GM21576 (cell line): Measurements from ENCODE around the gene FZD10.

Source experiments
- ATAC-seq: cut with Tn5 transposase; IDR thresholded peaks from one replicate; pipeline ENCODE4 v1.9.1; 2021; ENCODE audit warnings: mild to moderate bottlenecking, moderate library complexity; ENCODE audit not compliant: unreplicated experiment

The FZD10 gene, protein sequence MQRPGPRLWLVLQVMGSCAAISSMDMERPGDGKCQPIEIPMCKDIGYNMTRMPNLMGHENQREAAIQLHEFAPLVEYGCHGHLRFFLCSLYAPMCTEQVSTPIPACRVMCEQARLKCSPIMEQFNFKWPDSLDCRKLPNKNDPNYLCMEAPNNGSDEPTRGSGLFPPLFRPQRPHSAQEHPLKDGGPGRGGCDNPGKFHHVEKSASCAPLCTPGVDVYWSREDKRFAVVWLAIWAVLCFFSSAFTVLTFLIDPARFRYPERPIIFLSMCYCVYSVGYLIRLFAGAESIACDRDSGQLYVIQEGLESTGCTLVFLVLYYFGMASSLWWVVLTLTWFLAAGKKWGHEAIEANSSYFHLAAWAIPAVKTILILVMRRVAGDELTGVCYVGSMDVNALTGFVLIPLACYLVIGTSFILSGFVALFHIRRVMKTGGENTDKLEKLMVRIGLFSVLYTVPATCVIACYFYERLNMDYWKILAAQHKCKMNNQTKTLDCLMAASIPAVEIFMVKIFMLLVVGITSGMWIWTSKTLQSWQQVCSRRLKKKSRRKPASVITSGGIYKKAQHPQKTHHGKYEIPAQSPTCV

DNA sequence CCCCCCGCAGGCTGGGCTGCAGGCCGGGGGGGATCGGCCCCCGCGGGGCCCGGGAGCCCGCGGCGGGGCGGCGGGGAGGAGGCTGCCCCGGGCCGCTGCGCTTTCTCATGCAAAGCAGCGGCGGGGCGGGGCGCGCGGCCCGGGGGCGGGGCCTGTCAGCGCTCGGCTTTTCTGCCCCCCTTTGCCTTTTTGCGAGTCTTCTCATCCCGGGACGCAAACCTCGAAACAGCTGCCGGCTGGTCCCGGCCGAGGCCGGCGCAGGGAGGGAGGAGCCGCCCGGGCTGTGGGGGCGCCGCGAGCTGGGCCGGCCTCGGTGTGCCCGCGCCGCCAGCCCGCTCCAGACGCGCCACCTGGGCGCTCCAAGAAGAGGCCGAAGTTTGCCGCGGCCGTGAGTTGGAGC is at the start of gene FZD10:
FZD10 (plus strand) TSS at position 198 of the 400 bp plus-strand sequence. CDS start 479 bp downstream, outside the sequence.
- ATAC-seq = no peak

- no peak for ATAC-seq
These were observed 47.3 kb upstream of the FZD10 start for GRCh38 chr12:130114952-130115351.

DNA sequence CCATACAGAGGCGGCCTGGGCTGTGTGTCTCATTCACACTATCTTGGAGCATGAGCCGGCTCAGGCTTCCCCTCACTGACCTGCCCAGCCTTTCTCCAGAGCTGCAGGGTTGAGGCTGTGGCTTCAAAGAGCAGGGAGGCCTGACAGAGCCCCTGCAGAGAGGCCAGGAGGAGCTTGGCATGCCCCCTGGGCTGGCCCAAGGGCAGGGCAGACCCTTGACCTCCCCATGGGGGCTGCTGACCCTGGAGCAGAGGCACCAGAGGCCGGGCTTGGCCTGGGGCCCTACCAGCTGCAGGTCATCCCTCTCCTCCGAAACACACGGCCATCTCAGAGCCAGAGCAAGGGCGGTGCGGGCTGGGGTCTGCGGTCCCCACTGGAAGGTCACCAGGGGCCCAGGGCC is 46.6 kb upstream of the FZD10 start:
- no peak for ATAC-seq

GRCh38 chr12:130116791-130117190 is 45.5 kb upstream of the FZD10 start:
- ATAC-seq = no peak

GRCh38 chr12:130117233-130117632 is 45.0 kb upstream of the FZD10 start:
- ATAC-seq = no peak

DNA sequence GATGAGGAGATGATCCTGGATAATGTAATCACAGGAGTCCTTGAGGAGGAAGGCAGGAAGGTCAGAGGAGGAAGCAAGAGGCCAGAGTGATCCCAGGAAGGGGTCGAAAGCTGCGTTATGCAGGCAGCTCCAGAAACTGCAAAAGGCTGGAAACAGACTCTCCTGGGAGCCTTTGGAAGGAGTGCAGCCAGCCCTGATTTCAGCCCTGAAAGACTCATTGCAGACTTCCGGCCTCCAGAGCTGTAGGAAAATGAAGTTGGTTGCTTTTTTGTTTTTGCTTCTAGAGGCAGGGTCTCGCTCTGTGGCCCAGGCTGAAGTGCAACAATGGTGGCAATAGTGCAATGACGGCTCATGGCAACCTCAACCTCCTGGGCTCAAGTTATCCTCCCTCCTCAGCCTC is 44.6 kb upstream of the FZD10 start:
- ATAC-seq = no peak

DNA sequence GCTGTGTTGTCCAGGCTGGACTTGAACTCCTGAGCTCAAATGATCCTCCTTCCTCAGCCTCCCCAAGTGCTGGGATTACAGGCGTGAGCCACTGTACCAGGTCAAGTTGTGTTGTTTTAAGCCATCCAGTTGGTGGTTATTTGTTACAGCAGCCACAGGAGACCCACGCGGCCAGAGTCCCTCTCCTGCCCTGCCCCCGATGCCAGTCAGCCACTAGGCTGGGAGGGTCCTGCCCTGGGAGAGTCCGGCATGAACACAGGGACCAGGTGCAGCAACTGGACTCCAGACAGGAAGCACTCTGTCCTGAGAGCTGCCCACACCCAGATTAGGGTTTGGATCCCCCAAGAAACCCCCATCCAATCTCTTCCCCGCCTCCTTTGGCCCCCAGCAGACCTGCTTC is 44.1 kb upstream of the FZD10 start:
- ATAC-seq = no peak

- ATAC-seq = no peak
These were observed 42.9 kb upstream of the FZD10 start for GRCh38 chr12:130119241-130119861.

GRCh38 chr12:130120012-130120805 is 42.1 kb upstream of the FZD10 start:
- no peak for ATAC-seq

DNA sequence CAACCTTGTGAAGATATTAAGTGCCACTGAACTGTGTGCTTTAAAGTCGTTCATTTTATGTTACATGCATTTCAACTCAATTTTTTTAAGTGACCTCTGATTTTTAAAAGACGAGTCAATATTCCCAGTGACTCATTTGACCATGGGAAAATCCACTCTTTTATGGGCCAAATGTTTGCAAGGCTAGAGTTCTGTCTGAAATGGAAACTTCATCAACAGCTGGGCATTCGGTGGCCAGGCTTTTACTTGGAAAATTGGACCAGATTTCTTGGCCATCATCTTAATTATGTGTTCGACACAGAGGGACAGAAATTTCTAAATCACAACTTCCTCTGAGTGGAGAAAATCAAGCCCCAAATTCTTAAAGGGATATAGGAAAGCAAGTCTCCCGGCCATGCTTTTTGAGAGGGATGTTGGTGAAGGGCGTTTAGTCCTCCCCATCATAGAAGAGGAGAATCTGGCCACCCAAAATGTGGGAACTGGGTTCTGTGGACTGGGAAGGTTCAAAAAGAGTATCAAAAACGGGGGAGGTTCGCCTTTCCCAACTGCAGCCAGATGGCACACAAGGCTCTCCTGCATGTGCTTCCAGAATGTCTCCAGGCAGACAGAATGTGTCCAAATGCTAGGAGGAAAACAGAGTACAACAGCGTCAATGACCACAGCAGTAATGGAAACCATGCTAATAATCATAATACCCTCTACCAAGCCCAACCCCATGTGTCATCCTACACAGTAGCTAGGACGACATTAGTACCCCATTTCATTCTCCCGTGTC is 40.9 kb upstream of the FZD10 start:
- no peak for ATAC-seq

- ATAC-seq = no peak
These were observed 39.9 kb upstream of the FZD10 start for GRCh38 chr12:130122356-130122755.

DNA sequence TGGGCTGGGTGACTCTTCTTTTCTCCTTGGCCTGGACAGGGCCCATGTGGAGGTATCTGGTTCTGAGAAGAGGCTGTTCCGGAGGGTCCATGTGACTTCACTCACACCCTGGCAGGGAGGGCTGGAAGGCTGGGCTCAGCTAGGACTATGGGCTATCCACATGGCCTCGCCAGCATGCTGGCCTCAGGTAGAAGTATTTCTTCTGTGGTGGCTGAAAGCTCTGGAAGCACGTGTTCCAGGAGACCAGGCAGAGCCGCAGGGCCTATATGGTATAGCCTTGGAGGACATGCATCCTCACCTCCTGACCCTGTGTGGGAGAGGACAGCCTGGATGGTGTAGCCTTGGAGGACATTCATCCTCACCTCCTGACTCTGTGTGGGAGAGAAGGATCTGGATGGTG is 38.2 kb upstream of the FZD10 start:
- no peak for ATAC-seq

DNA sequence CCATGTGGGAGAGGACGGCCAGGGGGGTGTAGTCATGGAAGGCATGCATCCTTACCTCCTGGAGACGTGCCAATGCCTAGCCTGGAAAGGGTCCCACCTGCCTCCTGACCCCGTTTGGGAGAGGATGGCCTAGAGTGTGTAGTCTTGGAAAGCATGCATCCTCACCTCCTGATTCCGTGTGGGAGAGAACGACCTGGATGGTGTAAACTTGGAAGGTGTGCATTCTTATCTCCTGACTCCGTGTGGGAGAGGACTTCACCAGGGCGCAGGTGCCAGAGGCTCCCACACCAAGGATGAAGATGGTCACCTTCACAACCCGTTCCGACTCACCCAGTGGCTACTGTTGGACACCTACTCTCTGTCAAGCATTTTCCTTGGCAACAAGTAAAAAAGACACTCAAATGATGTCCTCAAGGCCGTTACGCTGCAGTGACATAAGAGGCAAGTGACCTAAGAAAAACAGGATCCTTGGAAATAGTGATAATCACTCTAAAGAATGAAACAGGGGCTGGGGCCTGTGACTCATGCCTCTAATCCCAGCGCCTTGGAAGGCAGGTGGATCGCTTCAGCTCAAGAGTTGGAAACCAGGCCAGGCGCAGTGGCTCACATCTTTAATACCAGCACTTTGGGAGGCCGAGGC is 37.5 kb upstream of the FZD10 start:
- ATAC-seq = no peak

DNA sequence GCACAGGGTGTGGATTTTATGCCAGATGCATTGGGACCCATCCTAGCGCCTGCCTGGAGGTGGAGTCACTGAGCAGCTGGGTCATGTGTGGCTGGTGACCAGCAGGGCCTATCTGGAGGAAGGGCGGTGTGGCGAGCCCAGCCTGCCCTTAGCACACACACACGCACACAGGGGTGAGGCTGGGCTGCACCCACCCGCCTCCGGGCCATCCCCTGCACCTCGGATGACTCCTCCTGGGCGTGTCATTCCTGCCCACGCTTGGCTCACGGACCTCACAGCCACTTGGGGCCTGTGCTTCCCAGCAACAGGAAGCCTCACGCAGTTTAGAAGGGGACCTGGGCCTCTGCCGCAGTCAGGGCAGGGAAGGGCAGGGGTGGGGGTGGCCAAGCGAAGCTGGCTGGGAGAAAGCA is 36.2 kb upstream of the FZD10 start:
- no peak for ATAC-seq

GRCh38 chr12:130127532-130127911 is 34.7 kb upstream of the FZD10 start:
- ATAC-seq = no peak

DNA sequence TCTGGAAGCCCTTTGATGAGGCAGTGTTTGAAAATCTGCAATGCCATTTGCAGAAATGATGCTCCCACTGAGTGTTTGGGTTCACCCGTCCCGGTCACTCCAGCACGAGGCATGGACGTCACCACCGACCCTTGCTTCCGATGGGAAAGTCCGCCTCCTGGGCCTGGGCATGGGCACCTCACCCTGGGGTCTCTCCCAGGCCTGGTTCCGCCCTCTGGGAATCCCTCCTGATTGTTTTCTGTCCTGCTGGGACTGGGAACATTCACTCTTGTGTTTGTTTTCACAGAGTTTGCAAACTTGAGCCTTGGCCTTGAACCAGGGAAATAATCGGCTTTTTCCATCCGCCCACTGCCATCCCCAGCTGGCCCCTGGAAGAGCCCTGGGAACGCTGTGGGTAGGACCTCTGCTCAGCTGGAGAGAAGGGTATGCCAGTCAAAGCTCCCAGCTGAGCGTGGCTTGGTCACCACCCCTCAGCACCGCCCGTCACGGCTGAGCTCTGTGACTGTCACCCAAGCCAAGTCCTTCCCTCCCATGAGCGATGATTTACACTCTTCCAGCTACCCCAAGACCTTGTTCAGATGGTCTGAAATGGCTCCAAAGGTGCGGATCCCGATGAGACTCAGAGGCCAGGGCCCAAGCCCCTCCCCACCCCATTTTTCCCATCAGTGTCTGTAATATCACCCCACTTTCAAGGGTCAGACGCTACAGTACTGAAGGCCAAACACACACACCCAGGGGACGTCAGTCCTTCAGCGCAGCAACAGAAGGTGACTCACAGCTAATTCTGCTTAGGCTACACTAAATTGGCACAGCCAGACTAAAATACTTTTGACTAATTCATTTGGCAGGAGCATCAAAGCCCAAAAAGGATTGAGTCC is 34.1 kb upstream of the FZD10 start:
- no peak for ATAC-seq

DNA sequence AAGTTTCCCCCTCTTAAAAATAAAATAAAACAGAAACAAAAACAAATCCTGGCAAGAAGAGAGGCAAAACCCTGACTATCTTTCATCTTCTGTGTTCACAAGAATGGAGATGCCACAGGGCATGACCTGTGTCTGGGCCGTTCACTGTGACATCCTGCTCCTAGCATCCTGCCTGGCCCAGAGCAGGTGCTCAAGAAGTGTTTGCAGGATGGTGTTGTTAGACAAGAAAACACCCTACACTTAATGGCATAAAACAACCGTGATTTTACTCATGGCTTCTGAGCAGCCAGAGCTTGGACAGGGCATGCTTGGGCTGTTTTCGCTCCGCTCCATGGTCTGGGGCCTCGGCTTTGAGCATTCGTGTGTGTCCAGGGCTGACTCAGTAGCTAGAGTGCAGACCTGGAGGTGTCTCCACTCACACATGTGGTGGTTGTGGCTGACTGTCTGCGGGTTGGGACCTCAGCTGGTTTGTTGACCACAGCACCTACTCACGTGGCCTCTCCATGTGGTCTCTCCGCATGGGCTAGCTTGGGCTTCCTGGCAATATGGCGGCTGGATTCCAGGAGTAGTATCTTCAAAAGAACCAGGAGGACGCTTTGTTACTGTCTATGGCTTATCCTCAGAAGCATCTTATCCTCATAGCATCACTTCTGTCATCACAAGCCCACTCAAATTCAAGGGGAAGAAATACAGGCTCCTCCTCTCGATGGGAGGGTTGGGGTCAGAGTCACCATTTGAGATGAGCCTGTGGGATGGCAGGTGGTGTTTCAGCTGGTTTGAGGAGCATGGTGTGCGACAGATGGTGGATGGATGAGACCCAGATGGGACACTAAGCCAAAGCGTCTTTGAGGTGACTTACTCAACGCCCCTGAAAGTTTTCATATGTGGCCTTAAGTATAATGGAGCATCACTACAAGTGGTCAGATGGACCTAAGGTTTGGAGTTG is 33.2 kb upstream of the FZD10 start:
- no peak for ATAC-seq

DNA sequence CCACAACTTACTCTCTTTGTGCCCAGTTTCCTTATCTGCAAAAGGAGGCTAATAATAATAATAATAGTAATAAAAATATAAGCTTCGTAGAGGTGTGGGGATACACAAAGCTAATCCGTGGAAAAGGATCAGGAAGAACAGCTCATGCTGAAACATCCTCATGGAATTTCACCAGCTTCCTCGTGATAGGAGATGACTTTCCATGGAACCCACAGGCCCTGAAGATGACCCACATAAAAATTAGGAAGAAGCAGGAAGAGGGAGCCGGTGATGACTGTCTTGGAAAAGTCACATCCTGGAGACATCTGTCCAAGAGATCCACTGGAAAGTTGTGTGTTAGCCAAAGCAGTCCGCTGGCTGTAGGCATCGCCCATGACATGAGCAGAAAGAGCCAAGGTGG is 31.9 kb upstream of the FZD10 start:
- ATAC-seq = no peak
